ENCODE measurements around the gene TSSK2.

TSSK2 gene

DNA sequence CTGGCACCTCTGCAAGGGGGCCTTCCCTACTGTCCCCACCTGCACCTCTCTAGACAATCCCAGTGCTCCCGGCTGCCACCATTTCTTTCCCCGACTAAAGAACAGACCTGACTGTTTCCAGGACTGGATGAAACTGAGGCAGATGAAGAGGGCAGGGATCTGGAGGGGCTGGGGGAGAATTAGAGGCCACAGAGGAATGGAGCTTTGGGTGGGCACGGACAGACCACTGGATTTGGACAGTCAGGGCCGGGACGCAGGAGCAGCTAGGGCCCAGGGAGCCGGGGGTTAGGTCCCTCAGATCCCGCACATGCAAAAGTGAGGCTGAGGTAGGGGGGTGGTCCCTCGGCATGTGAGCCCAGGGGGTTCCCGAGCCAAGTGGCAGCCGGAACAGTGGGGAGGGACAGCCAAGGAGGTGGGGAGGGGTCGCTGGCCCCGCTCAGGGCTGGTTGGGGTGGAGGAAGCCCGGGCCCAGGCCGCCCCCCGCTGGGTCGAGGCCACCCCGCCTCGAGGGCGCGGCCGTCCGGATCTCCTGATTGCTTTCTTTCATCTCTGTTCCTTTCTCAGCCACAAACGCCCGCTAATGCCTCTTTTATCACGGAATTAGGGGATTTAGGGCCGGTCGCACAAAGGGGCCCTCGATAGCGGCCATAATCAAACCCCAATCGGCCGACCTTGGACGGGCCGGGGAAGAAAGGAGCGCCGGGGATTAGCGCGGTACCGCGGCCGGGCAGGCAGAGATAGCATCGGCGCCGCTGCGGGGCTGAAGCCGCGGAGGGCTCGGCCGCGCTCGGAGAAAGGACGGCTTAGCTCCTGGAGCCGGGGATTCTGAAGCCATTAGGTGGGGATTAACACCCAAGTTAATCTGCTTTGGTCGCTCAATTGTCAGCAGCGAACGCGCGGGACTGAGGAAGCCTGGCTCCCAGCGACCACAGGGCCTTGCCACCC lies 38.2 kb downstream of the TSSK2 start:
- no peaks in the 10 kb centered on the region for H3F3A ChIP-seq (ENCODE audit: insufficient read depth, low read length)
- no peaks in the 10 kb centered on the region for H3K9me2 ChIP-seq (replicated peaks; ENCODE audit: insufficient read depth, low read length)
- H3K9me3 ChIP-seq (replicated peaks; ENCODE audit: insufficient read depth, low read length) = no peaks in the 10 kb centered on the region
- no peak overlapping the region for H3K4me2 ChIP-seq (ENCODE audit: low read depth, low read length)
- TF ChIP-seq, protein P1, sequence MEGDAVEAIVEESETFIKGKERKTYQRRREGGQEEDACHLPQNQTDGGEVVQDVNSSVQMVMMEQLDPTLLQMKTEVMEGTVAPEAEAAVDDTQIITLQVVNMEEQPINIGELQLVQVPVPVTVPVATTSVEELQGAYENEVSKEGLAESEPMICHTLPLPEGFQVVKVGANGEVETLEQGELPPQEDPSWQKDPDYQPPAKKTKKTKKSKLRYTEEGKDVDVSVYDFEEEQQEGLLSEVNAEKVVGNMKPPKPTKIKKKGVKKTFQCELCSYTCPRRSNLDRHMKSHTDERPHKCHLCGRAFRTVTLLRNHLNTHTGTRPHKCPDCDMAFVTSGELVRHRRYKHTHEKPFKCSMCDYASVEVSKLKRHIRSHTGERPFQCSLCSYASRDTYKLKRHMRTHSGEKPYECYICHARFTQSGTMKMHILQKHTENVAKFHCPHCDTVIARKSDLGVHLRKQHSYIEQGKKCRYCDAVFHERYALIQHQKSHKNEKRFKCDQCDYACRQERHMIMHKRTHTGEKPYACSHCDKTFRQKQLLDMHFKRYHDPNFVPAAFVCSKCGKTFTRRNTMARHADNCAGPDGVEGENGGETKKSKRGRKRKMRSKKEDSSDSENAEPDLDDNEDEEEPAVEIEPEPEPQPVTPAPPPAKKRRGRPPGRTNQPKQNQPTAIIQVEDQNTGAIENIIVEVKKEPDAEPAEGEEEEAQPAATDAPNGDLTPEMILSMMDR (IDR thresholded peaks at IDR 0.05; ENCODE audit: low read length) = no peak
- peak; percentile 84 for TF ChIP-seq EZH2 (optimal IDR thresholded peaks at IDR 0.05; ENCODE audit: low read depth, low read length)
- peak; percentile 23; the same call in 1 of the 2 replicates for TF ChIP-seq EZH2phosphoT487 (IDR thresholded peaks at IDR 0.05; ENCODE audit: low read length)
- H3K4me3 ChIP-seq (ENCODE audit: low read length) = no peak overlapping the region
- H3K9ac ChIP-seq (ENCODE audit: low read length) = no peak overlapping the region
- no peak for DNase-seq
- peaks cover 53% of the 10 kb centered on the region for H3K27me3 ChIP-seq (replicated peaks; ENCODE audit: insufficient read depth, low read length)
- H3K79me2 ChIP-seq (ENCODE audit: low read length) = peaks cover 29% of the 10 kb centered on the region
- H3K27ac ChIP-seq (ENCODE audit: low read length) = no peak overlapping the region
- no peak overlapping the region for H2AFZ ChIP-seq (ENCODE audit: low read length)
- peaks cover 11% of the 10 kb centered on the region; the same call in 1 of the 2 replicates for H3K4me1 ChIP-seq (ENCODE audit: low read length)
- H3K36me3 ChIP-seq (replicated peaks; ENCODE audit: insufficient read depth, low read length) = no peaks in the 10 kb centered on the region
- no peaks in the 10 kb centered on the region for H4K20me1 ChIP-seq (ENCODE audit: insufficient read depth, low read length)

DNA sequence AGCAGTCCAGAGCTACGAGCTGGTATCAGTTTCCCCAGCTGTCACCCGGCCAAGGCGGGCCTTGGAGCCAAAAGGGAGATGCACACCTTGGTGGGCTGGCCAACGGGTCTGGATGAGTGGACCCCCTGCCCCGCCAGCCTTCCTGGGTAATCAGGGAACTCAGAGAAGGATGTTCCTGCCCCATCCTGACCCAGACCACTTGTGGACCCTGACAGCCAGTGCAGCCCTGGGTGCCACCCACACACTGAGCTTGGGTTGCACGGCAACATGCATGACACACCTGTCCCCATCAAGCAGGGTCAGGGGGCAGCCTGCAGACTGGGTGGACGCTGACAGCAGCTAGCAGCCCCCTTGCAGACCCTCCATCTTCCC lies 38.8 kb downstream of the TSSK2 start:
- Histone ChIP-seq H3K9ac (ENCODE audit: low read length) (no peak overlapping the region), H3K4me2 (ENCODE audit: low read depth, low read length) (no peak overlapping the region), H3K27ac (ENCODE audit: low read length) (no peak overlapping the region), H3K27me3 (replicated peaks; ENCODE audit: insufficient read depth, low read length) (peaks cover 53% of the 10 kb centered on the region), H4K20me1 (ENCODE audit: insufficient read depth, low read length) (no peaks in the 10 kb centered on the region), H3K79me2 (ENCODE audit: low read length) (peaks cover 29% of the 10 kb centered on the region), H3K9me2 (replicated peaks; ENCODE audit: insufficient read depth, low read length) (no peaks in the 10 kb centered on the region), H3F3A (ENCODE audit: insufficient read depth, low read length) (no peaks in the 10 kb centered on the region), H2AFZ (ENCODE audit: low read length) (no peak overlapping the region), H3K4me3 (ENCODE audit: low read length) (no peak overlapping the region), H3K36me3 (replicated peaks; ENCODE audit: insufficient read depth, low read length) (no peaks in the 10 kb centered on the region), H3K4me1 (ENCODE audit: low read length) (peaks cover 11% of the 10 kb centered on the region; the same call in 1 of the 2 replicates), H3K9me3 (replicated peaks; ENCODE audit: insufficient read depth, low read length) (no peaks in the 10 kb centered on the region)
- TF ChIP-seq, protein P1 (IDR thresholded peaks at IDR 0.05; ENCODE audit: low read length) = no peak
- TF ChIP-seq EZH2 (optimal IDR thresholded peaks at IDR 0.05; ENCODE audit: low read depth, low read length) (no peak), EZH2phosphoT487 (IDR thresholded peaks at IDR 0.05; ENCODE audit: low read length) (no peak)
- no peak for DNase-seq

DNA sequence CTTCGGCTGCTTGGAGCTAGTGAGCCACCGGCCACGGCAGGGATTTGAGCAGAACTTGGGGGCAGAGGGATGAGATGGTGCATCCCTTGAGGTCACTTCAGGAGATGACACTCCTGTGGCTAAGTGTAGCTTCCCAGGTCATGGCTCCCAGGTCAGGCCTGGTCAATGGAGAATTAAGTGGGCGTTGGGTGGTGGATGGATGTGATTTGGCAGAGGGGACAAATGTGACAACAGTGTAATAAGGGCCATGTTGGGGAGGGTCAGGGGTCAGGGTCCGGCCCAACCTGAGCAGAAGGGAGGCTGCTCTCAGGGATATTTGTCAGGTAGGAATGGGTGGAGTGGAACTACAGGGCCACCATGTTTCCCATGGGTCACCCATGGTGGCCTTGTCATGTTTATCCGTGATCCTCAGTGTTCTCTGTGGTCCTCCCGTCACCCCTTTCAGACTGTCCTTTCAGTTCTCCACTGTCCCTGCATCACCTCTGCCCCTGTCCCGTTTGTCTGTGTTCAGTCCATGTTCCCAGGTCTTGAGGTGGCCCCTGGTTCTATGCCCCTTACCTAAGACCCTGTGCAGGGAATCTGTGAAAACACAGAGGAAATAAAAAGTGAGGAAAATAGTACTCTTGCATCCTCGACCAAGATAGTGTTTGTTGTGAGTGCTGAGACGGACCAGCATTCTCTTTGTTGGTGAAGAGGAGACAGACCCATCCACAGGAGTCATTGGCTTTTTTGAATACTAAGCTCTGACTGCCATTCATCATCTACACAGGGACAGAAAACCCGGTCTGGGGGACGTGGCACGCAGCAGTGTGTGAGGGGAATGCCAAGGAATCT lies 41.3 kb downstream of the TSSK2 start:
- DNase-seq = peak; percentile 11
- no peaks in the 10 kb centered on the region for H3K9me2 ChIP-seq (replicated peaks; ENCODE audit: insufficient read depth, low read length)
- peaks cover 11% of the 10 kb centered on the region; the same call in 1 of the 2 replicates for H3K4me1 ChIP-seq (ENCODE audit: low read length)
- H3K9me3 ChIP-seq (replicated peaks; ENCODE audit: insufficient read depth, low read length) = no peaks in the 10 kb centered on the region
- peaks cover 3% of the 10 kb centered on the region; the same call in 1 of the 2 replicates for H3F3A ChIP-seq (ENCODE audit: insufficient read depth, low read length)
- H4K20me1 ChIP-seq (ENCODE audit: insufficient read depth, low read length) = no peaks in the 10 kb centered on the region
- peaks cover 32% of the 10 kb centered on the region for H3K27me3 ChIP-seq (replicated peaks; ENCODE audit: insufficient read depth, low read length)
- no peak for TF ChIP-seq EZH2phosphoT487 (IDR thresholded peaks at IDR 0.05; ENCODE audit: low read length)
- TF ChIP-seq, protein P1 (IDR thresholded peaks at IDR 0.05; ENCODE audit: low read length) = no peak
- H3K36me3 ChIP-seq (replicated peaks; ENCODE audit: insufficient read depth, low read length) = no peaks in the 10 kb centered on the region
- H3K79me2 ChIP-seq (ENCODE audit: low read length) = peaks cover 38% of the 10 kb centered on the region
- peak overlapping the region; percentile 97 for H3K4me2 ChIP-seq (ENCODE audit: low read depth, low read length)
- H3K27ac ChIP-seq (ENCODE audit: low read length) = peak overlapping the region; percentile 30; the same call in 1 of the 2 replicates
- H2AFZ ChIP-seq (ENCODE audit: low read length) = peak overlapping the region; percentile 91
- peak overlapping the region; percentile 99 for H3K4me3 ChIP-seq (ENCODE audit: low read length)
- peak overlapping the region; percentile 100 for H3K9ac ChIP-seq (ENCODE audit: low read length)
